Ishikawa (cell line): ENCODE data around the gene CMTM8.
A peak's percentile ranks its signal among the peaks of the same experiment; 100 is the strongest.

Experiments used
- CEBPB ChIP-seq: IDR thresholded peaks from 2 replicates; pipeline ENCODE4 v1.6.1; 2012
- CREB1 ChIP-seq: IDR thresholded peaks from 2 replicates; pipeline ENCODE4 v1.6.1; 2012; ENCODE audit warnings: low read depth
- EP300 ChIP-seq: IDR thresholded peaks from 2 replicates; pipeline ENCODE4 v1.6.1; 2012; ENCODE audit warnings: borderline replicate concordance
- RAD21 ChIP-seq: IDR thresholded peaks from 2 replicates; pipeline ENCODE4 v1.6.1; 2012; ENCODE audit warnings: low read depth
- TAF1 ChIP-seq: IDR thresholded peaks from 2 replicates; pipeline ENCODE4 v1.6.1; 2012; ENCODE audit warnings: low read depth, mild to moderate bottlenecking
- TCF12 ChIP-seq: IDR thresholded peaks from 2 replicates; pipeline ENCODE4 v1.6.1; 2012; ENCODE audit warnings: low read depth
- TEAD4 ChIP-seq: IDR thresholded peaks from 2 replicates; pipeline ENCODE4 v1.6.1; 2012
- USF1 ChIP-seq: IDR thresholded peaks from 2 replicates; pipeline ENCODE4 v1.6.1; 2012
- YY1 ChIP-seq: IDR thresholded peaks from 2 replicates; pipeline ENCODE4 v1.6.1; 2012; ENCODE audit warnings: low read depth
- ZBTB7A ChIP-seq: IDR thresholded peaks from 2 replicates; pipeline ENCODE4 v1.6.1; 2012; ENCODE audit warnings: low read depth
- TF ChIP-seq, protein P1 (sequence below): IDR thresholded peaks from 2 replicates; pipeline ENCODE4 v1.6.1; 2012; ENCODE audit warnings: low read depth, mild to moderate bottlenecking
- TF ChIP-seq, protein P2 (sequence below): IDR thresholded peaks from 2 replicates; pipeline ENCODE4 v1.6.1; 2012

DNA sequence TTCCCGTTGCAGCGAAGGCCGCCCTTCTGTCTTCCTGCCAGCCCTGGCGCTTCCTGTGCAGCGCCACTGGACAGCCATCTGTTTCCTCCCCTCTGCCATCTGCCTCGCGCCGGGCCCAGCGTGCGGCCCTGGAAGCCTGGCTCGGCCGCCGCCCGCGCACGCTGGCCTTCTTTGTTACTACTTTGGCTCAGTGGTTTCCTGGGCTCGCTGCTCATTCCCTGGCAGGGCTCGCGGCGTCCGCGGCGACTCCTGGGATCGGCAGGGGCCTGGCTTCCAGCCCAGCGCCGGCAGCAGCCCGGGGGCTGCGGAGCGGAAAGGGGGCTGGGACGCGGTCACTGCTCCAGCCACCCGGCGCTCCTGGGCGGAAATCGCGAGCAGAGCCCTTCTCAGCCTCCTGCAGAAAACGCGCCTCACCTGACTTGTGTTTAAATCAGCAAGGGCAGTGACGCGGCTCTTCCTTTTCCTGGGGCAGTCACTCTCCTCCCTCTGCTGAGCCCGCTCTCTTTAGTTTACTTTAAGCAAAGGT is 163.1 kb downstream of the CMTM8 start:
- TF ChIP-seq TEAD4 = peak; percentile 71
- TF ChIP-seq CREB1 = no peak
- 0 out of 2 replicates have a peak, but pooled peaks have one; percentile 31 for TF ChIP-seq TAF1
- TF ChIP-seq, protein P1, sequence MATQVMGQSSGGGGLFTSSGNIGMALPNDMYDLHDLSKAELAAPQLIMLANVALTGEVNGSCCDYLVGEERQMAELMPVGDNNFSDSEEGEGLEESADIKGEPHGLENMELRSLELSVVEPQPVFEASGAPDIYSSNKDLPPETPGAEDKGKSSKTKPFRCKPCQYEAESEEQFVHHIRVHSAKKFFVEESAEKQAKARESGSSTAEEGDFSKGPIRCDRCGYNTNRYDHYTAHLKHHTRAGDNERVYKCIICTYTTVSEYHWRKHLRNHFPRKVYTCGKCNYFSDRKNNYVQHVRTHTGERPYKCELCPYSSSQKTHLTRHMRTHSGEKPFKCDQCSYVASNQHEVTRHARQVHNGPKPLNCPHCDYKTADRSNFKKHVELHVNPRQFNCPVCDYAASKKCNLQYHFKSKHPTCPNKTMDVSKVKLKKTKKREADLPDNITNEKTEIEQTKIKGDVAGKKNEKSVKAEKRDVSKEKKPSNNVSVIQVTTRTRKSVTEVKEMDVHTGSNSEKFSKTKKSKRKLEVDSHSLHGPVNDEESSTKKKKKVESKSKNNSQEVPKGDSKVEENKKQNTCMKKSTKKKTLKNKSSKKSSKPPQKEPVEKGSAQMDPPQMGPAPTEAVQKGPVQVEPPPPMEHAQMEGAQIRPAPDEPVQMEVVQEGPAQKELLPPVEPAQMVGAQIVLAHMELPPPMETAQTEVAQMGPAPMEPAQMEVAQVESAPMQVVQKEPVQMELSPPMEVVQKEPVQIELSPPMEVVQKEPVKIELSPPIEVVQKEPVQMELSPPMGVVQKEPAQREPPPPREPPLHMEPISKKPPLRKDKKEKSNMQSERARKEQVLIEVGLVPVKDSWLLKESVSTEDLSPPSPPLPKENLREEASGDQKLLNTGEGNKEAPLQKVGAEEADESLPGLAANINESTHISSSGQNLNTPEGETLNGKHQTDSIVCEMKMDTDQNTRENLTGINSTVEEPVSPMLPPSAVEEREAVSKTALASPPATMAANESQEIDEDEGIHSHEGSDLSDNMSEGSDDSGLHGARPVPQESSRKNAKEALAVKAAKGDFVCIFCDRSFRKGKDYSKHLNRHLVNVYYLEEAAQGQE = no peak
- peak; percentile 43; the same call in 1 of the 2 replicates for TF ChIP-seq CEBPB
- peak; percentile 86 for TF ChIP-seq EP300
- TF ChIP-seq, protein P2, sequence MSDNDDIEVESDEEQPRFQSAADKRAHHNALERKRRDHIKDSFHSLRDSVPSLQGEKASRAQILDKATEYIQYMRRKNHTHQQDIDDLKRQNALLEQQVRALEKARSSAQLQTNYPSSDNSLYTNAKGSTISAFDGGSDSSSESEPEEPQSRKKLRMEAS = peak; percentile 93
- peak; percentile 95 for TF ChIP-seq TCF12
- TF ChIP-seq USF1 = peak; percentile 18
- TF ChIP-seq ZBTB7A = peak; percentile 85
- TF ChIP-seq YY1 = peak; percentile 35; the same call in 1 of the 2 replicates
- TF ChIP-seq RAD21 = peak; percentile 28; the same call in 1 of the 2 replicates
